ENCODE results near the gene BCAS4.
A peak's percentile ranks its signal among the peaks of the same experiment; 100 is the strongest.

BCAS4 gene

DNA sequence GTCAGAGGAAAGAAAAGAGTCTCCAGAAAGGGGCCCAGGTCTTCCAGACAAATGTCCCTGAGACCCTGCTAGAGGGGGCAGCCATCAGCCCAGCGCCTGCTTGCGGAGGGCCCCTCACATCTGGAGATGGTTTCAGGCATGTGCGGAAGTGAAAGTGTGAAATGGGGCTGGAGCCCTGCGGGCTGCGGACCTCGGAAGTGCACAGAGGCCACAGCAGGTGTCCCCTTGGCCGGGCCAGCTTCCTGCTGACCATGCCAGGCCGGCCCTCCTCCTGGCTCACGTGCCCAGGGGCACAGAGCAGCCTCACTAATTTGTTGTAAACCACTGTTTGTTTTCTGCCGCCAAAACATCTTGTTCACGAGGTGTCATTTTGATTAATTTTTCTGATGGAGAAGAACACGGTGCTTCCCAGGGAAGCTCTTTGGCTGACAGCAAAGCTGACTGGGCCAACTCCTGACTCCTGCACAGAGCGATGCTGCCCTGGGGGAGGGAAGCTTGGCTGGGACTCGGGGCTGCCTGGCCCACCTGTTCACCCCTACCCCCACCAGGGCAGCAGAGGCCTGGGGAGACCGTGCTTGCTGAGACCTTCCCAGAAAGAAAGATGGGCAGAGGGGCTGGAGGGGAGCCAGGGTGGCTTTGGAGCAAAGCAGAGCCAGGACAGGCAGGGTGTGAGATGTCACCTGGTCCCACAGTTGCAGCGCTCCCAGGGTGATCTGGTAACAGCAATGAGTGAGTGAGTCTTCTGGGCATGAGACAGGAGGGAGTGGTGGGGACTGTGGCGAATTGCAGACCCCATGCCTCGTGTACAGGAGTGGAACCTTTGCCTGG lies 54.2 kb downstream of the BCAS4 start:
- Histone ChIP-seq H3K36me3 (replicated peaks; ENCODE audit: low read depth, low read length) (no peaks in the 10 kb centered on the region), H3K4me1 (ENCODE audit: low read length) (peaks cover 48% of the 10 kb centered on the region), H3K27ac (ENCODE audit: low read length) (peak overlapping the region; percentile 22), H4K20me1 (ENCODE audit: insufficient read depth, low read length) (no peaks in the 10 kb centered on the region), H3K79me2 (ENCODE audit: low read length) (no peaks in the 10 kb centered on the region), H3K9me3 (ENCODE audit: insufficient read depth, low read length) (no peaks in the 10 kb centered on the region), H3K4me3 (ENCODE audit: low read length) (peak overlapping the region; percentile 54), H2AFZ (ENCODE audit: low read depth, low read length) (peak overlapping the region; percentile 37; the same call in 1 of the 2 replicates), H3K27me3 (ENCODE audit: low read depth, low read length) (no peaks in the 10 kb centered on the region), H3K4me2 (ENCODE audit: low read length) (peak overlapping the region; percentile 72), H3K9ac (ENCODE audit: low read length) (peak overlapping the region; percentile 37; the same call in 1 of the 2 replicates)
- TF ChIP-seq CTCF (IDR thresholded peaks at IDR 0.05; ENCODE audit: low read depth, low read length) (no peak), EZH2phosphoT487 (IDR thresholded peaks at IDR 0.05; ENCODE audit: low read depth) (no peak)

GRCh38 chr20:50850721-50851286 lies 55.9 kb downstream of the BCAS4 start:
- no peaks in the 10 kb centered on the region for H4K20me1 ChIP-seq (ENCODE audit: insufficient read depth, low read length)
- H3K36me3 ChIP-seq (replicated peaks; ENCODE audit: low read depth, low read length), result no peaks in the 10 kb centered on the region
- H3K79me2 ChIP-seq (ENCODE audit: low read length), result no peaks in the 10 kb centered on the region
- peak overlapping the region; percentile 20 for H3K4me2 ChIP-seq (ENCODE audit: low read length)
- no peak overlapping the region for H3K27ac ChIP-seq (ENCODE audit: low read length)
- H3K27me3 ChIP-seq (ENCODE audit: low read depth, low read length), result no peaks in the 10 kb centered on the region
- no peaks in the 10 kb centered on the region for H3K9me3 ChIP-seq (ENCODE audit: insufficient read depth, low read length)
- peak overlapping the region; percentile 15; the same call in 1 of the 2 replicates for H3K9ac ChIP-seq (ENCODE audit: low read length)
- no peak for TF ChIP-seq EZH2phosphoT487 (IDR thresholded peaks at IDR 0.05; ENCODE audit: low read depth)
- 0 out of 2 replicates have a peak, but pooled peaks have one; percentile 10 for TF ChIP-seq CTCF (IDR thresholded peaks at IDR 0.05; ENCODE audit: low read depth, low read length)
- H3K4me3 ChIP-seq (ENCODE audit: low read length), result no peak overlapping the region
- peaks cover 31% of the 10 kb centered on the region for H3K4me1 ChIP-seq (ENCODE audit: low read length)
- no peak overlapping the region for H2AFZ ChIP-seq (ENCODE audit: low read depth, low read length)

DNA sequence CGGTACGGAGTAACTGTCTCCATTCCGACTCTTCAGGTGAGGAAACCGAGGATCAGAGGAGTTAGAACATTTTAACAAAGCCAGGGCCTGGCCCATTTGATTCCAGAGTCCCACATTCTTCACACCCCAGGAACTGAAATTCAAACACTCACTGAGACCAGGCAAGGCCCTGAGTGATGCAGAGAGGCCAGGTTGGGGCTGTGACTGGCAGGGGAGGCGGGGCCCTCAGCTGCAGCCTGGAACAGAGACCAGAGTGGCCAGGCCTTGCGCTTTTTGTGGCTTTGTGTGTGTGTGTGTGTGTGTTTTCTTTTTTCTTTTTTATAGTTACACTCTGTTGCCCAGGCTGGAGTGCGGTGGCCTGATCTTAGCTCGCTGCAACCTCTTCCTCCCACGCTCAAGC lies 57.2 kb downstream of the BCAS4 start:
- no peak overlapping the region for H3K9ac ChIP-seq (ENCODE audit: low read length)
- H2AFZ ChIP-seq (ENCODE audit: low read depth, low read length), result no peak overlapping the region
- H3K9me3 ChIP-seq (ENCODE audit: insufficient read depth, low read length), result no peaks in the 10 kb centered on the region
- no peaks in the 10 kb centered on the region for H3K36me3 ChIP-seq (replicated peaks; ENCODE audit: low read depth, low read length)
- no peaks in the 10 kb centered on the region for H3K79me2 ChIP-seq (ENCODE audit: low read length)
- no peaks in the 10 kb centered on the region for H3K27me3 ChIP-seq (ENCODE audit: low read depth, low read length)
- no peak overlapping the region for H3K4me3 ChIP-seq (ENCODE audit: low read length)
- TF ChIP-seq CTCF (IDR thresholded peaks at IDR 0.05; ENCODE audit: low read depth, low read length), result no peak
- TF ChIP-seq EZH2phosphoT487 (IDR thresholded peaks at IDR 0.05; ENCODE audit: low read depth), result no peak
- H3K4me2 ChIP-seq (ENCODE audit: low read length), result no peak overlapping the region
- H3K4me1 ChIP-seq (ENCODE audit: low read length), result peaks cover 27% of the 10 kb centered on the region
- no peak overlapping the region for H3K27ac ChIP-seq (ENCODE audit: low read length)
- H4K20me1 ChIP-seq (ENCODE audit: insufficient read depth, low read length), result no peaks in the 10 kb centered on the region

GRCh38 chr20:50854506-50855249 lies 59.8 kb downstream of the BCAS4 start:
- Histone ChIP-seq H3K4me3 (ENCODE audit: low read length) (no peak overlapping the region), H3K4me1 (ENCODE audit: low read length) (peaks cover 9% of the 10 kb centered on the region)
- no peak for TF ChIP-seq CTCF (IDR thresholded peaks at IDR 0.05; ENCODE audit: low read depth, low read length)
- TF ChIP-seq EZH2phosphoT487 (IDR thresholded peaks at IDR 0.05; ENCODE audit: low read depth), result no peak

More at GRCh38 chr20:50854506-50855249, 59.8 kb downstream of the BCAS4 start:
- no peak overlapping the region for H2AFZ ChIP-seq (ENCODE audit: low read depth, low read length)
- H3K9me3 ChIP-seq (ENCODE audit: insufficient read depth, low read length), result no peaks in the 10 kb centered on the region
- H4K20me1 ChIP-seq (ENCODE audit: insufficient read depth, low read length), result no peaks in the 10 kb centered on the region
- H3K4me2 ChIP-seq (ENCODE audit: low read length), result no peak overlapping the region
- H3K79me2 ChIP-seq (ENCODE audit: low read length), result no peaks in the 10 kb centered on the region
- no peaks in the 10 kb centered on the region for H3K27me3 ChIP-seq (ENCODE audit: low read depth, low read length)
- H3K9ac ChIP-seq (ENCODE audit: low read length), result no peak overlapping the region
- H3K27ac ChIP-seq (ENCODE audit: low read length), result no peak overlapping the region
- no peaks in the 10 kb centered on the region for H3K36me3 ChIP-seq (replicated peaks; ENCODE audit: low read depth, low read length)

All from OCI-LY3 (cell line).